Peyer's patch (tissue), 4 donors: ENCODE results near the gene RMND5A. TPM values are rescaled to one million over a fixed set of nuclear protein-coding genes. Genes with fewer than 3 reads are reported as not detected.
A peak's percentile ranks its signal among the peaks of the same experiment; 100 is the strongest.

Experiments
- DNase-seq, 3 donors: peaks; one replicate each; pipeline ENCODE4 v3.0.0-alpha.2; 2017 to 2019
- H3K27ac ChIP-seq, 4 donors: fragments of 200-600 bp; sonication (generic); one replicate each; pipeline ENCODE4 v1.5.1; 2016 to 2019
- H3K27me3 ChIP-seq, 2 donors: fragments of 200-600 bp; sonication (generic); one replicate each; pipeline ENCODE4 v1.5.1; 2019
- H3K36me3 ChIP-seq, 3 donors: fragments of 200-600 bp; sonication (generic); one replicate each; pipeline ENCODE4 v1.5.1; 2016 to 2019
- H3K4me1 ChIP-seq, 4 donors: fragments of 200-600 bp; sonication (generic); one replicate each; pipeline ENCODE4 v1.5.1; 2016 to 2019
- H3K4me3 ChIP-seq, 4 donors: fragments of 200-600 bp; sonication (generic); 1 replicate in 3 of 4; 2 replicates in 1 of 4; pipeline ENCODE4 v1.5.1; 2016 to 2019; ENCODE audit warnings: mild to moderate bottlenecking in 1 of 4
- H3K9me3 ChIP-seq, 4 donors: fragments of 200-600 bp; sonication (generic); one replicate each; pipeline ENCODE4 v1.5.1; 2016 to 2019; ENCODE audit warnings: mild to moderate bottlenecking in 1 of 4
- CTCF ChIP-seq, 6 experiments: fragments of 450-650 bp in 4 of 6; fragments of 200-600 bp in 2 of 6; sonication (generic) in 1 of 6; IDR thresholded peaks; one replicate each; pipeline ENCODE4 v1.5.1; 2017 to 2019; ENCODE audit warnings: antibody characterized with exemption in 6 of 6, mild to moderate bottlenecking in 3 of 6, moderate library complexity in 1 of 6
- POLR2A ChIP-seq, 2 donors: fragments of 450-650 bp; IDR thresholded peaks; one replicate each; pipeline ENCODE4 v1.5.1; 2017; ENCODE audit warnings: antibody characterized with exemption in 2 of 2, mild to moderate bottlenecking in 2 of 2, moderate library complexity in 2 of 2
- total RNA-seq, 4 donors: library from RNA; depleted of rRNA; stranded (reverse); fragments of >200 nt; gene quantifications; one replicate each; pipeline ENCODE4 v1.1.0, GENCODE V29; 2016

RMND5A gene
- total RNA-seq, 4 donors from 2014 or later = 26.4 to 98.6 (median 49.6) TPM

- Histone ChIP-seq H3K36me3 (no peaks in the 10 kb centered on the region), H3K27ac (peak overlapping the region in 2 of 4 donors; percentile 28 to 61)
Observed at GRCh38 chr2:86695053-86695691, 24.9 kb upstream of the RMND5A start.

GRCh38 chr2:86697551-86698104 is 22.5 kb upstream of the RMND5A start:
- no peak for DNase-seq
- Histone ChIP-seq H3K9me3 (peaks cover 0 to 12% (median 0%) of the 10 kb centered on the region in 4 donors), H3K4me1 (no peaks in the 10 kb centered on the region), H3K27me3 (no peaks in the 10 kb centered on the region), H3K4me3 (no peak overlapping the region), H3K36me3 (no peaks in the 10 kb centered on the region), H3K27ac (no peak overlapping the region)
- TF ChIP-seq CTCF (IDR thresholded peaks at IDR 0.05) (no peak), POLR2A (IDR thresholded peaks at IDR 0.05) (no peak)

More at GRCh38 chr2:86695053-86695691, 24.9 kb upstream of the RMND5A start:
- Histone ChIP-seq H3K27me3 (no peaks in the 10 kb centered on the region), H3K9me3 (peaks cover 0 to 14% (median 0%) of the 10 kb centered on the region in 4 donors), H3K4me3 (no peak overlapping the region), H3K4me1 (no peaks in the 10 kb centered on the region)
- TF ChIP-seq CTCF (IDR thresholded peaks at IDR 0.05) = no peak
- TF ChIP-seq POLR2A (IDR thresholded peaks at IDR 0.05) = no peak
- DNase-seq = peak in 2 of 3 donors; percentile 66 to 73

GRCh38 chr2:86700690-86701089 is 19.4 kb upstream of the RMND5A start:
- peaks cover 0 to 5% (median 0%) of the 10 kb centered on the region in 4 donors for H3K4me1 ChIP-seq
- H3K4me3 ChIP-seq = no peak overlapping the region
- DNase-seq = no peak
- H3K27ac ChIP-seq = no peak overlapping the region
- H3K9me3 ChIP-seq = peaks cover 0 to 3% (median 0%) of the 10 kb centered on the region in 4 donors
- TF ChIP-seq CTCF (IDR thresholded peaks at IDR 0.05) (no peak), POLR2A (IDR thresholded peaks at IDR 0.05) (no peak)
- no peaks in the 10 kb centered on the region for H3K36me3 ChIP-seq
- no peaks in the 10 kb centered on the region for H3K27me3 ChIP-seq

GRCh38 chr2:86703704-86704361 is 16.3 kb upstream of the RMND5A start:
- TF ChIP-seq POLR2A (IDR thresholded peaks at IDR 0.05) (no peak), CTCF (IDR thresholded peaks at IDR 0.05) (peak in 3 of 6 experiments; percentile 50 to 61 (median 51))
- H3K27ac ChIP-seq = peak overlapping the region in 3 of 4 donors; percentile 54 to 94 (median 86)
- H3K36me3 ChIP-seq = no peaks in the 10 kb centered on the region
- no peaks in the 10 kb centered on the region for H3K27me3 ChIP-seq
- no peaks in the 10 kb centered on the region for H3K9me3 ChIP-seq
- peaks cover 0 to 5% (median 0%) of the 10 kb centered on the region in 4 donors for H3K4me1 ChIP-seq
- peak in 2 of 3 donors; percentile 66 to 81 for DNase-seq
- peak overlapping the region in 2 of 4 donors; percentile 17 to 20 for H3K4me3 ChIP-seq

- no peaks in the 10 kb centered on the region for H3K36me3 ChIP-seq
- peak in 2 of 3 donors; percentile 81 for DNase-seq
- peaks cover 0 to 5% (median 0%) of the 10 kb centered on the region in 4 donors for H3K4me1 ChIP-seq
- TF ChIP-seq POLR2A (IDR thresholded peaks at IDR 0.05) (peak in 1 of 2 donors; percentile 73), CTCF (IDR thresholded peaks at IDR 0.05) (no peak)
- no peaks in the 10 kb centered on the region for H3K9me3 ChIP-seq
- peak overlapping the region in 3 of 4 donors; percentile 54 to 94 (median 86) for H3K27ac ChIP-seq
- peak overlapping the region in 2 of 4 donors; percentile 17 to 20 for H3K4me3 ChIP-seq
- H3K27me3 ChIP-seq = no peaks in the 10 kb centered on the region
Observed at GRCh38 chr2:86704459-86704971, 15.6 kb upstream of the RMND5A start.
